GM23338 (cell line): ENCODE results near the gene MYCN. TPM values are rescaled to one million over a fixed set of nuclear protein-coding genes. Genes with fewer than 3 reads are reported as not detected.

Source experiments
- ATAC-seq: fragments of 200-7000 bp; cut with Tn5 transposase; 3 replicates; pipeline ENCODE4 v1.9.1; 2020
- DNase-seq: peaks from one replicate; pipeline ENCODE4 v3.0.0-alpha.2; 2015; ENCODE audit warnings: low spot score
- H2AFZ ChIP-seq: fragments of 200-600 bp; sonication (generic); 2 replicates; pipeline ENCODE4 v1.8.0; 2016; ENCODE audit warnings: antibody characterized with exemption, mild to moderate bottlenecking, moderate library complexity
- H3F3A ChIP-seq: fragments of 200-600 bp; sonication (generic); replicated peaks from 2 replicates; pipeline ENCODE4 v1.8.0; 2017; ENCODE audit warnings: antibody characterized with exemption, mixed run types, low read depth
- H3K27ac ChIP-seq: fragments of 200-600 bp; sonication (generic); 2 replicates; pipeline ENCODE4 v1.6.1; 2016; ENCODE audit warnings: low read depth
- H3K27me3 ChIP-seq: fragments of 200-600 bp; sonication (generic); 2 replicates; pipeline ENCODE4 v1.8.0; 2016; ENCODE audit warnings: mild to moderate bottlenecking, mixed run types, moderate library complexity; ENCODE audit not compliant: insufficient read depth
- H3K36me3 ChIP-seq: fragments of 200-600 bp; sonication (generic); 2 replicates; pipeline ENCODE4 v1.8.0; 2016; ENCODE audit warnings: mild to moderate bottlenecking; ENCODE audit not compliant: insufficient read depth
- H3K4me1 ChIP-seq: fragments of 200-600 bp; sonication (generic); 2 replicates; pipeline ENCODE4 v1.8.0; 2016; ENCODE audit warnings: mild to moderate bottlenecking, moderate library complexity; ENCODE audit not compliant: insufficient read depth
- H3K4me2 ChIP-seq: fragments of 200-600 bp; sonication (generic); 2 replicates; pipeline ENCODE4 v1.7.1; 2017; ENCODE audit warnings: mixed run types
- H3K4me3 ChIP-seq: fragments of 200-600 bp; sonication (generic); 2 replicates; pipeline ENCODE4 v1.6.1; 2016; ENCODE audit warnings: mixed run types
- H3K79me2 ChIP-seq: fragments of 200-600 bp; sonication (generic); replicated peaks from 2 replicates; pipeline ENCODE4 v1.8.0; 2017; ENCODE audit warnings: mild to moderate bottlenecking; ENCODE audit not compliant: insufficient read depth
- H3K9me2 ChIP-seq: fragments of 200-600 bp; sonication (generic); 2 replicates; pipeline ENCODE4 v1.8.0; 2017; ENCODE audit not compliant: insufficient read depth
- H4K20me1 ChIP-seq: fragments of 200-600 bp; sonication (generic); replicated peaks from 2 replicates; pipeline ENCODE4 v1.8.0; 2017; ENCODE audit warnings: mild to moderate bottlenecking; ENCODE audit not compliant: insufficient read depth
- H3K27ac Mint-ChIP-seq: 2 replicates; pipeline ENCODE4 v1.8.0; 2020; ENCODE audit warnings: inconsistent platforms, mild to moderate bottlenecking, moderate library complexity, mixed read lengths
- H3K27me3 Mint-ChIP-seq: 3 replicates; pipeline ENCODE4 v1.8.0; 2022; ENCODE audit warnings: low read depth, mild to moderate bottlenecking, moderate library complexity, mixed read lengths, inconsistent platforms; ENCODE audit not compliant: insufficient read depth, poor library complexity
- H3K36me3 Mint-ChIP-seq: 3 replicates; pipeline ENCODE4 v1.8.0; 2021; ENCODE audit warnings: low read depth, mild to moderate bottlenecking, inconsistent platforms, moderate library complexity, mixed read lengths
- H3K4me1 Mint-ChIP-seq: 3 replicates; pipeline ENCODE4 v1.8.0; 2020; ENCODE audit warnings: mild to moderate bottlenecking, inconsistent platforms, mixed read lengths
- H3K4me3 Mint-ChIP-seq: 3 replicates; pipeline ENCODE4 v1.8.0; 2021; ENCODE audit warnings: moderate library complexity, mild to moderate bottlenecking, inconsistent platforms, mixed read lengths
- H3K9me3 Mint-ChIP-seq: 3 replicates; pipeline ENCODE4 v1.8.0; 2020; ENCODE audit warnings: moderate library complexity, mild to moderate bottlenecking, inconsistent platforms, mixed read lengths
- EZH2 ChIP-seq: fragments of 200-600 bp; sonication (generic); IDR thresholded peaks from one replicate; pipeline ENCODE4 v1.8.0; 2017; ENCODE audit warnings: antibody characterized with exemption, mild to moderate bottlenecking, low read depth; ENCODE audit not compliant: unreplicated experiment
- EZH2phosphoT487 ChIP-seq: fragments of 200-600 bp; sonication (generic); IDR thresholded peaks from one replicate; pipeline ENCODE4 v1.8.1; 2018; ENCODE audit warnings: antibody characterized with exemption; ENCODE audit not compliant: unreplicated experiment
- JUNB ChIP-seq: IDR thresholded peaks from one replicate; pipeline ENCODE4 v1.6.1; 2016; ENCODE audit warnings: antibody characterized with exemption; ENCODE audit not compliant: unreplicated experiment
- NANOG ChIP-seq: IDR thresholded peaks from 2 replicates; pipeline ENCODE4 v1.6.1; 2016; ENCODE audit warnings: antibody characterized with exemption, borderline replicate concordance
- POLR2AphosphoS5 ChIP-seq: IDR thresholded peaks from 2 replicates; pipeline ENCODE4 v1.6.1; 2016; ENCODE audit warnings: antibody characterized with exemption, low read depth
- STAT1 ChIP-seq: IDR thresholded peaks from one replicate; pipeline ENCODE4 v1.6.1; 2016; ENCODE audit warnings: antibody characterized with exemption; ENCODE audit not compliant: unreplicated experiment
- ZNF114 ChIP-seq: fragments of 250-450 bp; sonication (Bioruptor Pico); IDR thresholded peaks from 2 replicates; pipeline ENCODE4 v1.5.0; 2020; ENCODE audit warnings: mild to moderate bottlenecking, moderate library complexity
- ZNF331 ChIP-seq: fragments of 250-450 bp; sonication (Bioruptor Pico); IDR thresholded peaks from 2 replicates; pipeline ENCODE4 v1.5.0; 2020; ENCODE audit warnings: low read depth, mild to moderate bottlenecking, moderate library complexity
- polyA plus RNA-seq: library from polyadenylated mRNA; unstranded; fragments of >200 nt; fragmentation: Nextera tagmentation; extraction: Ambion mirVana; gene quantifications from 2 replicates; pipeline ENCODE4 v1.2.1, GENCODE V29; 2016
- total RNA-seq: library from RNA; depleted of rRNA; stranded (reverse); fragments of >200 nt; shearing (Covaris generic); gene quantifications from 2 replicates; pipeline ENCODE4 v1.2.3, GENCODE V29; 2014
- TF ChIP-seq, protein P1 (sequence below), 2 experiments: fragments of 200-600 bp in 1 of 2; sonication (generic) in 1 of 2; conservative IDR thresholded peaks; 2 replicates each; pipeline versions ENCODE4 v1.5.1 to v1.6.1; 2016 to 2017; ENCODE audit warnings: antibody characterized with exemption in 2 of 2, low read depth in 2 of 2, mild to moderate bottlenecking in 2 of 2, moderate library complexity in 1 of 2
- TF ChIP-seq, protein P2 (sequence below): fragments of 250-450 bp; sonication (Bioruptor Pico); IDR thresholded peaks from 2 replicates; pipeline ENCODE4 v1.5.0; 2020; ENCODE audit warnings: mild to moderate bottlenecking, moderate library complexity

The MYCN gene
- total and polyA plus RNA-seq, 2 experiments from 2014 or later, result 50.8 to 145 TPM

DNA sequence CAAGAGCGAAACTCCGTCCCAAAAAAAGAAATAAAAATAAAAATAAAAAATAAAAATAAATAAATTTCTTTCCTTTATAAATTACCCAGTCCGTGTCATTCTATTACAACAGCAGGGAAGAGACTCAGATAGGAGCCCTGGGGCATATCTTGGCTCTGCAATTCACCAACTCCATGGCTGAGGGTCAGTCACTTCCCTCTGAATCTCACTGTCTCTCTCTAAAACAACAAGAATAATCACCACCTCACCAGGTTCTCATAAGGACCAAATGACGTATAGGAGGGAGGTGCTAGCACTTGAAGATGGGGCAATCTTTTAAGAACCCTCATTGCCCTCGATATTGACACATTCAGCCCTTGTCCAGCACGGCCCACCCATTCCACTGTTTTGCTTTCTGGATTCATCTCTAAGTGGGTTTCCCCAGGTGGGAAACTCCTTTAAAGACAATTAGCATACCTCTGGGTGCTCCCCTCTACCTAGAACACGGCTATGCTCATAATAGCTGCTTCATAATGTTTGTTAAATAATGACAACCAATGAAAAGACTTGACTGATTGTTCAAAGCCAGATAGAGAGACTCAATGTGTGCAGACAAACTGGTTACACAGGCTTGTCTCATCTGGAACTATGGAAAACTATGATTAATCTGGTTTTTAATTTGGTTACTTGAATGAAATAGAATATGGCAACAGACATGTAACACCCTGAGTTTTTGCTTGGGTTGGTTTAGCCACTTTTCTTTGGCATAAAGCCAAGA lies 15.1 kb downstream of the MYCN start:
- no peaks in the 10 kb centered on the region for H4K20me1 ChIP-seq
- no peak for TF ChIP-seq EZH2
- TF ChIP-seq ZNF331 (CRISPR knock-in tag), result no peak
- no peak for TF ChIP-seq POLR2AphosphoS5
- TF ChIP-seq, protein P1, sequence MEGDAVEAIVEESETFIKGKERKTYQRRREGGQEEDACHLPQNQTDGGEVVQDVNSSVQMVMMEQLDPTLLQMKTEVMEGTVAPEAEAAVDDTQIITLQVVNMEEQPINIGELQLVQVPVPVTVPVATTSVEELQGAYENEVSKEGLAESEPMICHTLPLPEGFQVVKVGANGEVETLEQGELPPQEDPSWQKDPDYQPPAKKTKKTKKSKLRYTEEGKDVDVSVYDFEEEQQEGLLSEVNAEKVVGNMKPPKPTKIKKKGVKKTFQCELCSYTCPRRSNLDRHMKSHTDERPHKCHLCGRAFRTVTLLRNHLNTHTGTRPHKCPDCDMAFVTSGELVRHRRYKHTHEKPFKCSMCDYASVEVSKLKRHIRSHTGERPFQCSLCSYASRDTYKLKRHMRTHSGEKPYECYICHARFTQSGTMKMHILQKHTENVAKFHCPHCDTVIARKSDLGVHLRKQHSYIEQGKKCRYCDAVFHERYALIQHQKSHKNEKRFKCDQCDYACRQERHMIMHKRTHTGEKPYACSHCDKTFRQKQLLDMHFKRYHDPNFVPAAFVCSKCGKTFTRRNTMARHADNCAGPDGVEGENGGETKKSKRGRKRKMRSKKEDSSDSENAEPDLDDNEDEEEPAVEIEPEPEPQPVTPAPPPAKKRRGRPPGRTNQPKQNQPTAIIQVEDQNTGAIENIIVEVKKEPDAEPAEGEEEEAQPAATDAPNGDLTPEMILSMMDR (conservative IDR thresholded peaks at IDR 0.05; ENCODE audit: low read depth in 2 of 2), result no peak
- no peak for TF ChIP-seq ZNF114 (CRISPR knock-in tag)
- no peak overlapping the region for H3K4me3 ChIP-seq
- Mint-ChIP-seq H3K27me3 (peaks cover 9% of the 10 kb centered on the region), H3K4me3 (no peak overlapping the region), H3K4me1 (peaks cover 52% of the 10 kb centered on the region), H3K36me3 (no peaks in the 10 kb centered on the region), H3K27ac (no peak overlapping the region), H3K9me3 (no peaks in the 10 kb centered on the region)
- H3K4me1 ChIP-seq, result peaks cover 15% of the 10 kb centered on the region
- no peak for DNase-seq
- no peak for ATAC-seq
- H3K27me3 ChIP-seq, result no peaks in the 10 kb centered on the region
- no peaks in the 10 kb centered on the region for H3K36me3 ChIP-seq
- H3F3A ChIP-seq, result peaks cover 8% of the 10 kb centered on the region
- H2AFZ ChIP-seq, result no peak overlapping the region
- H3K79me2 ChIP-seq, result no peaks in the 10 kb centered on the region
- no peak overlapping the region for H3K4me2 ChIP-seq
- H3K27ac ChIP-seq, result no peak overlapping the region
- 0 out of 2 replicates have a peak, but pooled peaks cover 8% of the 10 kb centered on the region for H3K9me2 ChIP-seq

DNA sequence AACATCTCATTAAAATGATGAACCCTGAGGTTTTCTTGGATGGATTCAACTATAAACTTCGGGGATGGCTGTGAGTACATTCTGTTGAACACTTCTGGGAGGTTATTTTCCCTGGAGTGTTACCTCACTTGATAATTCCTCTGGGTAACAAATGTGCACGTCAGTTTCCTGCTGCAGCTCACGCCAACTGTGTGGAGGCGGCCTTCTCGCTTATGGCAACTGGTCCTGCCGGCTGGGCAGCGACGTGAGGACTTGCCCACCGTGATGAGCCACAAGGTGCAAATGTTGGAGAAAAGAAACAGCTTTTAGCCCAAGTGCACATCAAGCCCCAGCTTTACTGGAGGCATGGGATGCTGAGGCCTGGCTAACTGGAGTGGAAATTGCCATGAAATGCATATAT lies 15.9 kb downstream of the MYCN start:
- Histone ChIP-seq H3K4me1 (peaks cover 15% of the 10 kb centered on the region), H3K4me3 (no peak overlapping the region), H3K27me3 (no peaks in the 10 kb centered on the region), H2AFZ (no peak overlapping the region), H4K20me1 (no peaks in the 10 kb centered on the region), H3K9me2 (0 out of 2 replicates have a peak, but pooled peaks cover 8% of the 10 kb centered on the region), H3F3A (peaks cover 7% of the 10 kb centered on the region), H3K27ac (no peak overlapping the region), H3K36me3 (no peaks in the 10 kb centered on the region), H3K4me2 (peak overlapping the region; percentile 32; the same call in 1 of the 2 replicates), H3K79me2 (no peaks in the 10 kb centered on the region)
- peaks cover 51% of the 10 kb centered on the region for H3K4me1 Mint-ChIP-seq
- H3K27ac Mint-ChIP-seq, result no peak overlapping the region
- H3K27me3 Mint-ChIP-seq, result peaks cover 7% of the 10 kb centered on the region
- H3K9me3 Mint-ChIP-seq, result no peaks in the 10 kb centered on the region
- no peaks in the 10 kb centered on the region for H3K36me3 Mint-ChIP-seq
- H3K4me3 Mint-ChIP-seq, result no peak overlapping the region
- no peak for ATAC-seq
- DNase-seq, result no peak
- no peak for TF ChIP-seq POLR2AphosphoS5
- TF ChIP-seq EZH2, result no peak
- TF ChIP-seq JUNB, result no peak
- no peak for TF ChIP-seq NANOG
- TF ChIP-seq EZH2phosphoT487, result no peak
- TF ChIP-seq, protein P1 (conservative IDR thresholded peaks at IDR 0.05; ENCODE audit: low read depth in 2 of 2), result no peak
- TF ChIP-seq, protein P2, sequence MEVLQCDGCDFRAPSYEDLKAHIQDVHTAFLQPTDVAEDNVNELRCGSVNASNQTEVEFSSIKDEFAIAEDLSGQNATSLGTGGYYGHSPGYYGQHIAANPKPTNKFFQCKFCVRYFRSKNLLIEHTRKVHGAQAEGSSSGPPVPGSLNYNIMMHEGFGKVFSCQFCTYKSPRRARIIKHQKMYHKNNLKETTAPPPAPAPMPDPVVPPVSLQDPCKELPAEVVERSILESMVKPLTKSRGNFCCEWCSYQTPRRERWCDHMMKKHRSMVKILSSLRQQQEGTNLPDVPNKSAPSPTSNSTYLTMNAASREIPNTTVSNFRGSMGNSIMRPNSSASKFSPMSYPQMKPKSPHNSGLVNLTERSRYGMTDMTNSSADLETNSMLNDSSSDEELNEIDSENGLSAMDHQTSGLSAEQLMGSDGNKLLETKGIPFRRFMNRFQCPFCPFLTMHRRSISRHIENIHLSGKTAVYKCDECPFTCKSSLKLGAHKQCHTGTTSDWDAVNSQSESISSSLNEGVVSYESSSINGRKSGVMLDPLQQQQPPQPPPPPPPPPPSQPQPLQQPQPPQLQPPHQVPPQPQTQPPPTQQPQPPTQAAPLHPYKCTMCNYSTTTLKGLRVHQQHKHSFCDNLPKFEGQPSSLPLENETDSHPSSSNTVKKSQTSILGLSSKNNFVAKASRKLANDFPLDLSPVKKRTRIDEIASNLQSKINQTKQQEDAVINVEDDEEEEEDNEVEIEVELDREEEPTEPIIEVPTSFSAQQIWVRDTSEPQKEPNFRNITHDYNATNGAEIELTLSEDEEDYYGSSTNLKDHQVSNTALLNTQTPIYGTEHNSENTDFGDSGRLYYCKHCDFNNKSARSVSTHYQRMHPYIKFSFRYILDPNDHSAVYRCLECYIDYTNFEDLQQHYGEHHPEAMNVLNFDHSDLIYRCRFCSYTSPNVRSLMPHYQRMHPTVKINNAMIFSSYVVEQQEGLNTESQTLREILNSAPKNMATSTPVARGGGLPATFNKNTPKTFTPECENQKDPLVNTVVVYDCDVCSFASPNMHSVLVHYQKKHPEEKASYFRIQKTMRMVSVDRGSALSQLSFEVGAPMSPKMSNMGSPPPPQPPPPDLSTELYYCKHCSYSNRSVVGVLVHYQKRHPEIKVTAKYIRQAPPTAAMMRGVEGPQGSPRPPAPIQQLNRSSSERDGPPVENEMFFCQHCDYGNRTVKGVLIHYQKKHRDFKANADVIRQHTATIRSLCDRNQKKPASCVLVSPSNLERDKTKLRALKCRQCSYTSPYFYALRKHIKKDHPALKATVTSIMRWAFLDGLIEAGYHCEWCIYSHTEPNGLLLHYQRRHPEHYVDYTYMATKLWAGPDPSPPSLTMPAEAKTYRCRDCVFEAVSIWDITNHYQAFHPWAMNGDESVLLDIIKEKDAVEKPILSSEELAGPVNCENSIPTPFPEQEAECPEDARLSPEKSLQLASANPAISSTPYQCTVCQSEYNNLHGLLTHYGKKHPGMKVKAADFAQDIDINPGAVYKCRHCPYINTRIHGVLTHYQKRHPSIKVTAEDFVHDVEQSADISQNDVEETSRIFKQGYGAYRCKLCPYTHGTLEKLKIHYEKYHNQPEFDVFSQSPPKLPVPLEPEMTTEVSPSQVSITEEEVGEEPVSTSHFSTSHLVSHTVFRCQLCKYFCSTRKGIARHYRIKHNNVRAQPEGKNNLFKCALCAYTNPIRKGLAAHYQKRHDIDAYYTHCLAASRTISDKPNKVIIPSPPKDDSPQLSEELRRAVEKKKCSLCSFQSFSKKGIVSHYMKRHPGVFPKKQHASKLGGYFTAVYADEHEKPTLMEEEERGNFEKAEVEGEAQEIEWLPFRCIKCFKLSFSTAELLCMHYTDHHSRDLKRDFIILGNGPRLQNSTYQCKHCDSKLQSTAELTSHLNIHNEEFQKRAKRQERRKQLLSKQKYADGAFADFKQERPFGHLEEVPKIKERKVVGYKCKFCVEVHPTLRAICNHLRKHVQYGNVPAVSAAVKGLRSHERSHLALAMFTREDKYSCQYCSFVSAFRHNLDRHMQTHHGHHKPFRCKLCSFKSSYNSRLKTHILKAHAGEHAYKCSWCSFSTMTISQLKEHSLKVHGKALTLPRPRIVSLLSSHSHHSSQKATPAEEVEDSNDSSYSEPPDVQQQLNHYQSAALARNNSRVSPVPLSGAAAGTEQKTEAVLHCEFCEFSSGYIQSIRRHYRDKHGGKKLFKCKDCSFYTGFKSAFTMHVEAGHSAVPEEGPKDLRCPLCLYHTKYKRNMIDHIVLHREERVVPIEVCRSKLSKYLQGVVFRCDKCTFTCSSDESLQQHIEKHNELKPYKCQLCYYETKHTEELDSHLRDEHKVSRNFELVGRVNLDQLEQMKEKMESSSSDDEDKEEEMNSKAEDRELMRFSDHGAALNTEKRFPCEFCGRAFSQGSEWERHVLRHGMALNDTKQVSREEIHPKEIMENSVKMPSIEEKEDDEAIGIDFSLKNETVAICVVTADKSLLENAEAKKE (CRISPR knock-in tag), result no peak
- TF ChIP-seq ZNF331 (CRISPR knock-in tag), result no peak
- no peak for TF ChIP-seq STAT1
- no peak for TF ChIP-seq ZNF114 (CRISPR knock-in tag)
